ENCODE data around the gene ARHGEF25.
"Not testable (repeated sequence)": the region's sequence is repeated elsewhere in the genome, so short reads cannot be mapped to it uniquely, and the experiment has no call there.

The ARHGEF25 gene

DNA sequence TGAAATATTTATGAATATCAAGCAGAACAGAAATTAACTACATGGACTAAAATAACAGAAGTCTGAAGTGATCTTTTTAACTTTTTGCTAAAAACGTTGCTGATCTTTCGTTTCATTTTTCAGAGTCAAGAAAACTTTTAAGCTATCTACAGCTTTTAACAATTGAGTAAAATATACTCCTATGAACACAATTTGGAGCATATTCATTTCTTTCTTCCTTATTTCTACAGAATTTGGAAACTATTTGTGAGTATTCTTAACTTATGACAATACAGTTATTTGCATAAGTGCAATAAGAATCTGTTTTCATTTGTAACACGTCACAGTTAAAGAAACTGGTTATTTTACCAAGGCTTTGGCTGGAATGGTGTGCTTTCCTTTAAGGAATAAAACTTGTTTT, 42.8 kb downstream of the ARHGEF25 start:
- no peak overlapping the region for H3K14ac ChIP-seq (ENCODE audit: low read length)
- H2AK5ac ChIP-seq (ENCODE audit: low read length), result no peak overlapping the region
- no CpG with 5 or more reads among the region's 3 CpGs for WGBS (ENCODE audit: extremely low coverage, insufficient coverage, insufficient read length)
- H2BK5ac ChIP-seq (ENCODE audit: low read depth, low read length, poor library complexity), result no peak overlapping the region
- H2BK12ac ChIP-seq (ENCODE audit: low read length), result no peak overlapping the region
- H4K91ac ChIP-seq (ENCODE audit: low read depth, low read length), result no peak overlapping the region
- H3K79me1 ChIP-seq (ENCODE audit: low read length), result no peaks in the 10 kb centered on the region
- H3K27me3 ChIP-seq (ENCODE audit: insufficient read depth, low read length), result no peaks in the 10 kb centered on the region
- no peak overlapping the region for H3K4me3 ChIP-seq (ENCODE audit: low read depth, low read length)
- no peaks in the 10 kb centered on the region for H3K4me1 ChIP-seq (ENCODE audit: control insufficient read depth in 1 of 2, insufficient read depth in 2 of 2, low read length in 2 of 2)
- no peak overlapping the region for H2BK120ac ChIP-seq (ENCODE audit: insufficient read depth, low read length, poor library complexity)
- no peak overlapping the region for H4K12ac ChIP-seq (ENCODE audit: low read depth, low read length)
- no peak overlapping the region for H2AFZ ChIP-seq (ENCODE audit: insufficient read depth, low read length, poor library complexity)
- no peak overlapping the region for H3K27ac ChIP-seq (ENCODE audit: low read depth, low read length)
- H3K9me3 ChIP-seq (ENCODE audit: insufficient read depth, low read depth, low read length), result peaks cover 13% of the 10 kb centered on the region
- H3K18ac ChIP-seq (ENCODE audit: low read length), result no peak overlapping the region
- no peak overlapping the region for H3K4me2 ChIP-seq (ENCODE audit: low read length)
- H3K4ac ChIP-seq (ENCODE audit: low read depth, low read length), result no peak overlapping the region
- H3K9ac ChIP-seq (ENCODE audit: low read length), result no peak overlapping the region
- H4K8ac ChIP-seq (ENCODE audit: low read depth, low read length), result no peak overlapping the region
- no peak overlapping the region for H3K23ac ChIP-seq (ENCODE audit: low read length)
- no peak for DNase-seq
- no peaks in the 10 kb centered on the region for H3K36me3 ChIP-seq (ENCODE audit: control insufficient read depth in 1 of 2, insufficient read depth in 2 of 2, low read length in 2 of 2)
- H3K79me2 ChIP-seq (ENCODE audit: control insufficient read depth, insufficient read depth, low read length, poor library complexity), result no peaks in the 10 kb centered on the region

DNA sequence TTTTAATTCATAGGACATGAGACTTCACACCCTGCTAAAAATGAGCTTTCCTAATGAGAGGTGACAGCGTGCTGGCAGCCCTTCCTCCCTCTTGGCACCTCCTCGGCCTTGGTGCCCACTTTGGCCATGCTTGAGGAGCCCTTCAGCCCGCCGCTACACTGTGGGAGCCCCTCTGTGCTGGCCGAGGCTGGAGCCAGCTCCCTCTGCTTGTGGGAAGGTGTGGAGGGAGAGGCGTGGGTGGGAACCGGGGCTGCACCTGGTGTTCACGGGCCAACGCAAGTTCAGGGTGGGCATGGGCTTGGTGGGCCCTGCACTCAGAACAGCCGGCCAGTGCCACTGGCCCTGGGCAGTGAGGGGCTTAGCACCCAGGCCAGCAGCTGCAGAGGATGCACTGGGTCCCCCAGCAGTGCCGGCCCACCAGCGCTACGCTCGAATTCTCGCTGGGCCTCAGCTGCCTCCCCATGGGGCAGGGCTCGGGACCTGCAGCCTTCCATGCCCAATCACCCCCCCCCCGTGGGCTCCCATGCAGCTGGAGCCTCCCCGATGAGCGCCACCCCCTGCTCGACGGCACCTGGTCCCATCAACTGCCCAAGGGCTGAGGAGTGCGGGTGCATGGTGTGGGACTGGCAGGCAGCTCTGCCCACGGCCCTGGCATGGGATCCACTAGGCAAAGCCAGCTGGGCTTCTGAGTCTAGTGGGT, 44.5 kb downstream of the ARHGEF25 start:
- H3K36me3 ChIP-seq (ENCODE audit: control insufficient read depth in 1 of 2, insufficient read depth in 2 of 2, low read length in 2 of 2), result no peaks in the 10 kb centered on the region
- no peaks in the 10 kb centered on the region for H3K27me3 ChIP-seq (ENCODE audit: insufficient read depth, low read length)
- no peaks in the 10 kb centered on the region for H3K79me1 ChIP-seq (ENCODE audit: low read length)
- H2BK5ac ChIP-seq (ENCODE audit: low read depth, low read length, poor library complexity), result no peak overlapping the region
- peaks cover 17% of the 10 kb centered on the region for H3K9me3 ChIP-seq (ENCODE audit: insufficient read depth, low read depth, low read length)
- H3K4me3 ChIP-seq (ENCODE audit: low read depth, low read length), result no peak overlapping the region
- no peak overlapping the region for H3K27ac ChIP-seq (ENCODE audit: low read depth, low read length)
- DNase-seq, result no peak
- no peak overlapping the region for H2AFZ ChIP-seq (ENCODE audit: insufficient read depth, low read length, poor library complexity)
- no peaks in the 10 kb centered on the region for H3K4me1 ChIP-seq (ENCODE audit: control insufficient read depth in 1 of 2, insufficient read depth in 2 of 2, low read length in 2 of 2)
- no peak overlapping the region for H3K18ac ChIP-seq (ENCODE audit: low read length)
- no peak overlapping the region for H3K4ac ChIP-seq (ENCODE audit: low read depth, low read length)
- no peak overlapping the region for H3K4me2 ChIP-seq (ENCODE audit: low read length)
- no peak overlapping the region for H3K14ac ChIP-seq (ENCODE audit: low read length)
- no peak overlapping the region for H4K12ac ChIP-seq (ENCODE audit: low read depth, low read length)
- no peak overlapping the region for H4K91ac ChIP-seq (ENCODE audit: low read depth, low read length)
- H2BK120ac ChIP-seq (ENCODE audit: insufficient read depth, low read length, poor library complexity), result no peak overlapping the region
- no CpG with 5 or more reads among the region's 23 CpGs for WGBS (ENCODE audit: extremely low coverage, insufficient coverage, insufficient read length)
- H3K23ac ChIP-seq (ENCODE audit: low read length), result no peak overlapping the region
- H2AK5ac ChIP-seq (ENCODE audit: low read length), result no peak overlapping the region
- H3K9ac ChIP-seq (ENCODE audit: low read length), result no peak overlapping the region
- no peak overlapping the region for H4K8ac ChIP-seq (ENCODE audit: low read depth, low read length)
- no peaks in the 10 kb centered on the region for H3K79me2 ChIP-seq (ENCODE audit: control insufficient read depth, insufficient read depth, low read length, poor library complexity)
- H2BK12ac ChIP-seq (ENCODE audit: low read length), result no peak overlapping the region

GRCh38 chr12:57656408-57656807, 45.2 kb downstream of the ARHGEF25 start:
- not testable (repeated sequence) for H2AK5ac ChIP-seq (ENCODE audit: low read length)

DNA sequence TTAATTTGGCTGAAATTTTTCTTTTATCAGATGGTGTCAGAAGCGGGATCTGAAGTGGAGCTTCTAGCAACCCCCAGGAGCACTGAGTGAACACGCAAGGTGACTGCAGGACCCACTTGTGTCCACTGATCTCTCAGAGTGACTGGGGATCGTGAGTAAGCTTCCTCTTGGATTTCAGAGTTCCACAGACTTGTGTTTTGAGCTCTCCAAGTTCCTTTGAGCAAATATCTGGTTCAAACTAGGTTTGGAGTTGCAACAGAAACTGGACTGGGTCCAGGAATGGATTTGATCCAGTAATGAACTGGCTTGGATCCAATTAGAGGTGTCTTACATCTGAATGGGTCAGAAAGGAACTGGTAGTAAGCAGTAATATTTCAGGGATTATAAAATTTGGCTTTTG, 46.5 kb downstream of the ARHGEF25 start:
- H3K36me3 ChIP-seq (ENCODE audit: control insufficient read depth in 1 of 2, insufficient read depth in 2 of 2, low read length in 2 of 2), result no peaks in the 10 kb centered on the region
- no peak overlapping the region for H3K4me3 ChIP-seq (ENCODE audit: low read depth, low read length)
- DNase-seq, result no peak
- no peak overlapping the region for H3K14ac ChIP-seq (ENCODE audit: low read length)
- no CpG with 5 or more reads among the region's 3 CpGs for WGBS (ENCODE audit: extremely low coverage, insufficient coverage, insufficient read length)
- no peaks in the 10 kb centered on the region for H3K4me1 ChIP-seq (ENCODE audit: control insufficient read depth in 1 of 2, insufficient read depth in 2 of 2, low read length in 2 of 2)
- no peak overlapping the region for H2BK5ac ChIP-seq (ENCODE audit: low read depth, low read length, poor library complexity)
- H3K79me1 ChIP-seq (ENCODE audit: low read length), result no peaks in the 10 kb centered on the region
- no peak overlapping the region for H3K18ac ChIP-seq (ENCODE audit: low read length)
- no peak overlapping the region for H2BK120ac ChIP-seq (ENCODE audit: insufficient read depth, low read length, poor library complexity)
- H2BK12ac ChIP-seq (ENCODE audit: low read length), result no peak overlapping the region
- no peaks in the 10 kb centered on the region for H3K27me3 ChIP-seq (ENCODE audit: insufficient read depth, low read length)
- no peak overlapping the region for H2AFZ ChIP-seq (ENCODE audit: insufficient read depth, low read length, poor library complexity)
- no peak overlapping the region for H3K27ac ChIP-seq (ENCODE audit: low read depth, low read length)
- no peak overlapping the region for H4K91ac ChIP-seq (ENCODE audit: low read depth, low read length)
- H3K4me2 ChIP-seq (ENCODE audit: low read length), result no peak overlapping the region
- no peak overlapping the region for H3K23ac ChIP-seq (ENCODE audit: low read length)
- no peak overlapping the region for H3K9ac ChIP-seq (ENCODE audit: low read length)
- no peak overlapping the region for H3K4ac ChIP-seq (ENCODE audit: low read depth, low read length)
- H3K79me2 ChIP-seq (ENCODE audit: control insufficient read depth, insufficient read depth, low read length, poor library complexity), result no peaks in the 10 kb centered on the region
- peaks cover 18% of the 10 kb centered on the region for H3K9me3 ChIP-seq (ENCODE audit: insufficient read depth, low read depth, low read length)
- no peak overlapping the region for H4K8ac ChIP-seq (ENCODE audit: low read depth, low read length)
- H4K12ac ChIP-seq (ENCODE audit: low read depth, low read length), result no peak overlapping the region
- H2AK5ac ChIP-seq (ENCODE audit: low read length), result no peak overlapping the region

More at GRCh38 chr12:57656408-57656807, 45.2 kb downstream of the ARHGEF25 start:
- peaks cover 17% of the 10 kb centered on the region for H3K9me3 ChIP-seq (ENCODE audit: insufficient read depth, low read depth, low read length)
- not testable (repeated sequence) for H3K79me2 ChIP-seq (ENCODE audit: control insufficient read depth, insufficient read depth, low read length, poor library complexity); H3K4me2 ChIP-seq (ENCODE audit: low read length); H3K4ac ChIP-seq (ENCODE audit: low read depth, low read length); H3K4me1 ChIP-seq (ENCODE audit: control insufficient read depth in 1 of 2, insufficient read depth in 2 of 2, low read length in 2 of 2); H4K12ac ChIP-seq (ENCODE audit: low read depth, low read length); H3K27me3 ChIP-seq (ENCODE audit: insufficient read depth, low read length); H4K8ac ChIP-seq (ENCODE audit: low read depth, low read length); H2BK12ac ChIP-seq (ENCODE audit: low read length); H2BK120ac ChIP-seq (ENCODE audit: insufficient read depth, low read length, poor library complexity); H2BK5ac ChIP-seq (ENCODE audit: low read depth, low read length, poor library complexity); H3K4me3 ChIP-seq (ENCODE audit: low read depth, low read length); H3K79me1 ChIP-seq (ENCODE audit: low read length); H3K9ac ChIP-seq (ENCODE audit: low read length); H3K18ac ChIP-seq (ENCODE audit: low read length); H3K14ac ChIP-seq (ENCODE audit: low read length); H4K91ac ChIP-seq (ENCODE audit: low read depth, low read length); H2AFZ ChIP-seq (ENCODE audit: insufficient read depth, low read length, poor library complexity); H3K36me3 ChIP-seq (ENCODE audit: control insufficient read depth in 1 of 2, insufficient read depth in 2 of 2, low read length in 2 of 2); DNase-seq; H3K27ac ChIP-seq (ENCODE audit: low read depth, low read length); H3K23ac ChIP-seq (ENCODE audit: low read length)
- WGBS (ENCODE audit: extremely low coverage, insufficient coverage, insufficient read length), result no CpG with 5 or more reads among the region's 4 CpGs
